ENCODE data around the gene PAK1.
"Not testable (repeated sequence)": the region's sequence is repeated elsewhere in the genome, so short reads cannot be mapped to it uniquely, and the experiment has no call there.

Gene PAK1

GRCh38 chr11:77312107-77312506 lies 161.8 kb downstream of the PAK1 start:
- in situ Hi-C loops (cut with MboI; ENCODE audit: low sequenced_read_pairs) = no loop called here

GRCh38 chr11:77311701-77312100 lies 162.2 kb downstream of the PAK1 start:
- in situ Hi-C loops (cut with MboI; ENCODE audit: low sequenced_read_pairs) = no loop called here

GRCh38 chr11:77310721-77311120 lies 163.2 kb downstream of the PAK1 start:
- in situ Hi-C loops (cut with MboI; ENCODE audit: low sequenced_read_pairs) = no loop called here

GRCh38 chr11:77309401-77310085 lies 164.4 kb downstream of the PAK1 start:
- in situ Hi-C loops (cut with MboI; ENCODE audit: low sequenced_read_pairs) = no loop called here

- in situ Hi-C loops (cut with MboI; ENCODE audit: low sequenced_read_pairs) = no loop called here
Measured at GRCh38 chr11:77308838-77309237, 165.1 kb downstream of the PAK1 start.

GRCh38 chr11:77303328-77303727 lies 170.6 kb downstream of the PAK1 start:
- in situ Hi-C loops (cut with MboI; ENCODE audit: low sequenced_read_pairs) = no loop called here

- in situ Hi-C loops (cut with MboI; ENCODE audit: low sequenced_read_pairs) = no loop called here
Measured at GRCh38 chr11:77302752-77303151, 171.1 kb downstream of the PAK1 start.

- in situ Hi-C loops (cut with MboI; ENCODE audit: low sequenced_read_pairs) = no loop called here
Measured at GRCh38 chr11:77301510-77301909, 172.4 kb downstream of the PAK1 start, which contains the start of gene GDPD4. TSS of gene GDPD4 (minus strand) at chr11:77301686. CDS start at chr11:77285137, 16,549 bp downstream.

- in situ Hi-C loops (cut with MboI; ENCODE audit: low sequenced_read_pairs) = no loop called here
Measured at GRCh38 chr11:77300695-77301094, 173.2 kb downstream of the PAK1 start.

GRCh38 chr11:77300028-77300427 lies 173.9 kb downstream of the PAK1 start:
- in situ Hi-C loops (cut with MboI; ENCODE audit: low sequenced_read_pairs) = not testable (repeated sequence)

- in situ Hi-C loops (cut with MboI; ENCODE audit: low sequenced_read_pairs) = no loop called here
Measured at GRCh38 chr11:77299528-77299993, 174.3 kb downstream of the PAK1 start.

GRCh38 chr11:77294040-77294439 lies 179.9 kb downstream of the PAK1 start:
- in situ Hi-C loops (cut with MboI; ENCODE audit: low sequenced_read_pairs) = no loop called here

GRCh38 chr11:77289737-77290136 lies 184.2 kb downstream of the PAK1 start:
- in situ Hi-C loops (cut with MboI; ENCODE audit: low sequenced_read_pairs) = no loop called here

- in situ Hi-C loops (cut with MboI; ENCODE audit: low sequenced_read_pairs) = no loop called here
Measured at GRCh38 chr11:77287615-77288273, 186.2 kb downstream of the PAK1 start.

- in situ Hi-C loops (cut with MboI; ENCODE audit: low sequenced_read_pairs) = no loop called here
Measured at GRCh38 chr11:77287136-77287535, 186.8 kb downstream of the PAK1 start.

GRCh38 chr11:77284476-77285468 lies 189.1 kb downstream of the PAK1 start:
- in situ Hi-C loops (cut with MboI; ENCODE audit: low sequenced_read_pairs) = no loop called here

- in situ Hi-C loops (cut with MboI; ENCODE audit: low sequenced_read_pairs) = no loop called here
Measured at GRCh38 chr11:77283101-77283500, 190.8 kb downstream of the PAK1 start.

GRCh38 chr11:77278595-77279506 lies 195.0 kb downstream of the PAK1 start:
- in situ Hi-C loops (cut with MboI; ENCODE audit: low sequenced_read_pairs) = no loop called here

GRCh38 chr11:77276271-77276670 lies 197.6 kb downstream of the PAK1 start:
- in situ Hi-C loops (cut with MboI; ENCODE audit: low sequenced_read_pairs) = no loop called here

Data from HL-60/S4 (cell line).